HG03097 (cell line): ENCODE data around the gene PIP5KL1.

Experiments
- ATAC-seq: cut with Tn5 transposase; IDR thresholded peaks from one replicate; pipeline ENCODE4 v1.9.1; 2021; ENCODE audit not compliant: unreplicated experiment, low FRiP score

Gene PIP5KL1

GRCh38 chr9:127930231-127931091 is at the start of gene PIP5KL1:
TSS of gene PIP5KL1 (minus strand) at chr9:127930777. CDS start at chr9:127930752, 25 bp downstream.
- peak; percentile 58 for ATAC-seq

- peak; percentile 25 for ATAC-seq
Observed at GRCh38 chr9:127980060-127980705, 49.6 kb upstream of the PIP5KL1 start.

- ATAC-seq: no peak
Observed at GRCh38 chr9:127979333-127980059, 48.9 kb upstream of the PIP5KL1 start.

- ATAC-seq: no peak
Observed at GRCh38 chr9:127979015-127979332, 48.4 kb upstream of the PIP5KL1 start.

- no peak for ATAC-seq
Observed at GRCh38 chr9:127977884-127978647, 47.5 kb upstream of the PIP5KL1 start.

- ATAC-seq: no peak
Observed at GRCh38 chr9:127977009-127977883, 46.7 kb upstream of the PIP5KL1 start.

- ATAC-seq: no peak
Observed at GRCh38 chr9:127976498-127976897, 45.9 kb upstream of the PIP5KL1 start.

- ATAC-seq: no peak
Observed at GRCh38 chr9:127975376-127976315, 45.1 kb upstream of the PIP5KL1 start.

- no peak for ATAC-seq
Observed at GRCh38 chr9:127974769-127975261, 44.2 kb upstream of the PIP5KL1 start.

GRCh38 chr9:127974001-127974768 is 43.6 kb upstream of the PIP5KL1 start:
- ATAC-seq: no peak

GRCh38 chr9:127973169-127974000 is 42.8 kb upstream of the PIP5KL1 start:
- ATAC-seq: no peak

GRCh38 chr9:127972236-127972871 is 41.8 kb upstream of the PIP5KL1 start:
- ATAC-seq: no peak

GRCh38 chr9:127971357-127972235 is 41.0 kb upstream of the PIP5KL1 start:
- ATAC-seq: peak; percentile 18

GRCh38 chr9:127970401-127971313 is 40.1 kb upstream of the PIP5KL1 start:
- ATAC-seq: peak; percentile 55
